DOHH2 (cell line): ENCODE results near the gene SNRNP48.

Experiments used
- H3F3A ChIP-seq: fragments of 200-600 bp; sonication (generic), shearing (Covaris generic); 2 replicates; pipeline ENCODE4 v1.6.0; 2016; ENCODE audit warnings: antibody characterized with exemption, mild to moderate bottlenecking; ENCODE audit not compliant: control insufficient read depth, insufficient read depth
- H3K27ac ChIP-seq: fragments of 200-600 bp; sonication (generic); 2 replicates; pipeline ENCODE4 v1.5.1; 2014; ENCODE audit warnings: low read depth, mild to moderate bottlenecking, low read length, moderate library complexity
- H3K27me3 ChIP-seq: fragments of 200-600 bp; sonication (generic); 2 replicates; pipeline ENCODE4 v1.6.1; 2014; ENCODE audit warnings: mild to moderate bottlenecking, low read length, mixed read lengths; ENCODE audit not compliant: control insufficient read depth
- H3K36me3 ChIP-seq: fragments of 200-600 bp; sonication (generic); 2 replicates; pipeline ENCODE4 v1.6.1; 2014; ENCODE audit warnings: mild to moderate bottlenecking, low read length, moderate library complexity, mixed read lengths; ENCODE audit not compliant: control insufficient read depth
- H3K4me1 ChIP-seq: fragments of 200-600 bp; sonication (generic); 2 replicates; pipeline ENCODE4 v1.6.1; 2014; ENCODE audit warnings: mild to moderate bottlenecking, low read length, mixed read lengths; ENCODE audit not compliant: control insufficient read depth
- H3K4me2 ChIP-seq: fragments of 200-600 bp; sonication (generic); 2 replicates; pipeline ENCODE4 v1.6.0; 2014; ENCODE audit warnings: mild to moderate bottlenecking, low read length, moderate library complexity
- H3K4me3 ChIP-seq: fragments of 200-600 bp; sonication (generic); 2 replicates; pipeline ENCODE4 v1.5.1; 2014; ENCODE audit warnings: mild to moderate bottlenecking, low read length, mixed read lengths
- H3K79me2 ChIP-seq: fragments of 200-600 bp; sonication (generic); 2 replicates; pipeline ENCODE4 v1.6.1; 2014; ENCODE audit warnings: mild to moderate bottlenecking, low read length, mixed read lengths; ENCODE audit not compliant: control insufficient read depth
- H3K9me2 ChIP-seq: fragments of 200-600 bp; sonication (generic); replicated peaks from 2 replicates; pipeline ENCODE4 v1.6.1; 2014; ENCODE audit warnings: mild to moderate bottlenecking, low read length, mixed read lengths; ENCODE audit not compliant: control insufficient read depth
- H3K9me3 ChIP-seq: fragments of 200-600 bp; sonication (generic); 2 replicates; pipeline ENCODE4 v1.6.1; 2014; ENCODE audit warnings: antibody characterized with exemption, low read length, mixed read lengths; ENCODE audit not compliant: control insufficient read depth, insufficient read depth
- H4K20me1 ChIP-seq: fragments of 200-600 bp; sonication (generic); 2 replicates; pipeline ENCODE4 v1.6.0; 2014; ENCODE audit warnings: low read depth, mild to moderate bottlenecking, antibody characterized with exemption, low read length, moderate library complexity; ENCODE audit not compliant: control insufficient read depth, insufficient read depth
- EZH2phosphoT487 ChIP-seq: fragments of 200-600 bp; sonication (generic); IDR thresholded peaks from 2 replicates; pipeline ENCODE4 v1.6.1; 2017; ENCODE audit warnings: borderline replicate concordance, mild to moderate bottlenecking, antibody characterized with exemption, low read length, moderate library complexity, mixed read lengths
- TF ChIP-seq, protein P1 (sequence below): fragments of 200-600 bp; sonication (generic); IDR thresholded peaks from one replicate; pipeline ENCODE4 v1.5.1; 2014; ENCODE audit warnings: antibody characterized with exemption, mild to moderate bottlenecking, low read depth, low read length; ENCODE audit not compliant: poor library complexity, severe bottlenecking

Gene SNRNP48

GRCh38 chr6:7578516-7578915 lies 11.5 kb upstream of the SNRNP48 start:
- Histone ChIP-seq H3K4me3 (no peak overlapping the region), H3K36me3 (no peaks in the 10 kb centered on the region), H4K20me1 (no peaks in the 10 kb centered on the region), H3K9me2 (no peaks in the 10 kb centered on the region), H3K4me2 (no peak overlapping the region), H3K79me2 (no peaks in the 10 kb centered on the region), H3K4me1 (peaks cover 3% of the 10 kb centered on the region; the same call in 1 of the 2 replicates), H3K9me3 (no peaks in the 10 kb centered on the region), H3K27ac (no peak overlapping the region), H3F3A (no peaks in the 10 kb centered on the region), H3K27me3 (peaks cover 60% of the 10 kb centered on the region)
- TF ChIP-seq EZH2phosphoT487 = no peak
- TF ChIP-seq, protein P1, sequence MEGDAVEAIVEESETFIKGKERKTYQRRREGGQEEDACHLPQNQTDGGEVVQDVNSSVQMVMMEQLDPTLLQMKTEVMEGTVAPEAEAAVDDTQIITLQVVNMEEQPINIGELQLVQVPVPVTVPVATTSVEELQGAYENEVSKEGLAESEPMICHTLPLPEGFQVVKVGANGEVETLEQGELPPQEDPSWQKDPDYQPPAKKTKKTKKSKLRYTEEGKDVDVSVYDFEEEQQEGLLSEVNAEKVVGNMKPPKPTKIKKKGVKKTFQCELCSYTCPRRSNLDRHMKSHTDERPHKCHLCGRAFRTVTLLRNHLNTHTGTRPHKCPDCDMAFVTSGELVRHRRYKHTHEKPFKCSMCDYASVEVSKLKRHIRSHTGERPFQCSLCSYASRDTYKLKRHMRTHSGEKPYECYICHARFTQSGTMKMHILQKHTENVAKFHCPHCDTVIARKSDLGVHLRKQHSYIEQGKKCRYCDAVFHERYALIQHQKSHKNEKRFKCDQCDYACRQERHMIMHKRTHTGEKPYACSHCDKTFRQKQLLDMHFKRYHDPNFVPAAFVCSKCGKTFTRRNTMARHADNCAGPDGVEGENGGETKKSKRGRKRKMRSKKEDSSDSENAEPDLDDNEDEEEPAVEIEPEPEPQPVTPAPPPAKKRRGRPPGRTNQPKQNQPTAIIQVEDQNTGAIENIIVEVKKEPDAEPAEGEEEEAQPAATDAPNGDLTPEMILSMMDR = no peak

- Histone ChIP-seq H3K9me2 (no peaks in the 10 kb centered on the region), H3F3A (no peaks in the 10 kb centered on the region), H3K4me1 (peaks cover 3% of the 10 kb centered on the region; the same call in 1 of the 2 replicates), H3K4me3 (no peak overlapping the region), H4K20me1 (no peaks in the 10 kb centered on the region), H3K9me3 (no peaks in the 10 kb centered on the region), H3K36me3 (no peaks in the 10 kb centered on the region), H3K4me2 (no peak overlapping the region), H3K27me3 (peaks cover 57% of the 10 kb centered on the region), H3K79me2 (no peaks in the 10 kb centered on the region), H3K27ac (no peak overlapping the region)
- TF ChIP-seq, protein P1 = no peak
- no peak for TF ChIP-seq EZH2phosphoT487
Observed at GRCh38 chr6:7578931-7579330, 11.1 kb upstream of the SNRNP48 start.

GRCh38 chr6:7579851-7580250 lies 10.1 kb upstream of the SNRNP48 start:
- Histone ChIP-seq H3K79me2 (no peaks in the 10 kb centered on the region), H3K36me3 (no peaks in the 10 kb centered on the region), H3K27me3 (peaks cover 49% of the 10 kb centered on the region), H4K20me1 (no peaks in the 10 kb centered on the region), H3K9me3 (no peaks in the 10 kb centered on the region), H3K4me3 (no peak overlapping the region), H3F3A (no peaks in the 10 kb centered on the region), H3K4me1 (peaks cover 3% of the 10 kb centered on the region; the same call in 1 of the 2 replicates), H3K9me2 (no peaks in the 10 kb centered on the region), H3K27ac (no peak overlapping the region), H3K4me2 (no peak overlapping the region)
- TF ChIP-seq, protein P1 = no peak
- TF ChIP-seq EZH2phosphoT487 = no peak

DNA sequence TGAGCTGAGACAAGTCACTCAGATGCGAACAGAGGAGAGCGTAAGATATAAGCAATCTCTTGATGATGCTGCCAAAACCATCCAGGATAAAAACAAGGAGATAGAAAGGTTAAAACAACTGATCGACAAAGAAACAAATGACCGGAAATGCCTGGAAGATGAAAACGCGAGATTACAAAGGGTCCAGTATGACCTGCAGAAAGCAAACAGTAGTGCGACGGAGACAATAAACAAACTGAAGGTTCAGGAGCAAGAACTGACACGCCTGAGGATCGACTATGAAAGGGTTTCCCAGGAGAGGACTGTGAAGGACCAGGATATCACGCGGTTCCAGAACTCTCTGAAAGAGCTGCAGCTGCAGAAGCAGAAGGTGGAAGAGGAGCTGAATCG lies 9.5 kb upstream of the SNRNP48 start:
- Histone ChIP-seq H3K27ac (no peak overlapping the region), H3K36me3 (no peaks in the 10 kb centered on the region), H3K4me2 (no peak overlapping the region)

More for the DNA sequence above, 9.5 kb upstream of the SNRNP48 start:
- no peaks in the 10 kb centered on the region for H3K79me2 ChIP-seq
- no peaks in the 10 kb centered on the region for H4K20me1 ChIP-seq
- H3K4me3 ChIP-seq = no peak overlapping the region
- peaks cover 45% of the 10 kb centered on the region for H3K27me3 ChIP-seq
- no peaks in the 10 kb centered on the region for H3F3A ChIP-seq
- no peaks in the 10 kb centered on the region for H3K9me2 ChIP-seq
- no peaks in the 10 kb centered on the region for H3K9me3 ChIP-seq
- TF ChIP-seq, protein P1 = no peak
- no peak for TF ChIP-seq EZH2phosphoT487
- H3K4me1 ChIP-seq = peaks cover 3% of the 10 kb centered on the region; the same call in 1 of the 2 replicates
